Adrenal gland (tissue), 12 donors: ENCODE data around the gene NFIL3. TPM values are rescaled to one million over a fixed set of nuclear protein-coding genes. Genes with fewer than 3 reads are reported as not detected.

ENCODE experiments used
- DNase-seq, 7 donors: peaks; one replicate each; pipeline ENCODE4 v3.0.0-alpha.2; 2019 to 2020
- H3K27ac ChIP-seq, 5 donors: fragments of 200-600 bp; sonication (generic) in 4 of 5; 1 replicate in 3 of 5; 2 replicates in 2 of 5; pipeline versions ENCODE4 v1.5.1 to v1.8.0; 2016 to 2020; ENCODE audit warnings: mild to moderate bottlenecking in 1 of 5
- H3K27me3 ChIP-seq: fragments of 200-600 bp; 2 replicates; pipeline ENCODE4 v1.8.0; 2021
- H3K36me3 ChIP-seq, 2 donors: fragments of 200-600 bp; replicated peaks in 1 of 2; 1 replicate in 1 of 2; 2 replicates in 1 of 2; pipeline versions ENCODE4 v1.5.1 to v1.8.0; 2018 to 2022
- H3K4me1 ChIP-seq, 2 donors: fragments of 200-600 bp; replicated peaks in 1 of 2; 1 replicate in 1 of 2; 2 replicates in 1 of 2; pipeline versions ENCODE4 v1.5.1 to v1.8.0; 2018 to 2021
- H3K4me3 ChIP-seq, 4 donors: fragments of 200-600 bp; sonication (generic) in 3 of 4; one replicate each; pipeline ENCODE4 v1.5.1; 2016 to 2018
- H3K9me3 ChIP-seq, 3 donors: fragments of 200-600 bp; sonication (generic) in 1 of 3; replicated peaks in 1 of 3; 1 replicate in 2 of 3; 2 replicates in 1 of 3; pipeline versions ENCODE4 v1.5.1 to v1.8.0; 2016 to 2021
- POLR2A ChIP-seq, 2 donors: fragments of 450-650 bp; IDR thresholded peaks; one replicate each; pipeline ENCODE4 v1.6.1; 2017; ENCODE audit warnings: antibody characterized with exemption in 2 of 2, mild to moderate bottlenecking in 2 of 2, moderate library complexity in 1 of 2
- WGBS, 4 donors: extraction: QIAGEN DNeasy Blood & Tissue Kit in 2 of 4; methylation state at CpG; one replicate each; pipeline versions ENCODE4 v1.1.5 to v1.1.7; 2013 to 2017; 5-methylcytosine and 5-hydroxymethylcytosine counted together
- intact Hi-C, 2 donors: fragments of 100-400 bp; cut with DNase I; formaldehyde crosslinking; loops; one replicate each; pipeline versions ENCODE4 v1.14.1 to v1.15.0; 2022 to 2023
- polyA plus RNA-seq, 3 donors: library from polyadenylated mRNA; stranded (reverse); fragments of 200-250 nt in 2 of 3; fragments of 350-450 nt in 1 of 3; fragmentation: Illumina TruSeq in 1 of 3; extraction: RNeasy Lipid Tissue Mini Kit (QIAGEN cat#74804) in 1 of 3; gene quantifications; one replicate each; pipeline ENCODE4 v1.2.3, GENCODE V29; 2013 to 2014
- total RNA-seq, 9 donors: library from RNA; depleted of rRNA in 4 of 9; stranded (reverse); fragments of >200 nt in 4 of 9; fragments of 120-200 nt in 1 of 9; fragmentation: NEBNext Ultra II Directional in 1 of 9; extraction: Animal tissue kit (Norgen Biotek cat#: 25700) in 1 of 9; gene quantifications; one replicate each; pipeline versions ENCODE4 v1.1.0 to v1.2.4, GENCODE V29; 2013 to 2023
- TF ChIP-seq, protein P1 (sequence below), 6 experiments: fragments of 450-650 bp in 4 of 6; fragments of 200-600 bp in 2 of 6; sonication (generic) in 1 of 6; IDR thresholded peaks; 1 replicate in 5 of 6; 2 replicates in 1 of 6; pipeline versions ENCODE4 v1.5.1 to v1.8.0; 2016 to 2021; ENCODE audit warnings: antibody characterized with exemption in 6 of 6, mild to moderate bottlenecking in 2 of 6, moderate library complexity in 1 of 6
- donor health status: healthy with polysubstance abuse.
- donor health status: Bipolar disorder and iron deficiency.
- donor health status: DM: yes; HTN: yes; CAD: no.
- donor health status: DM: no; HTN: no; CAD: no.
- donor health status: DM: no; HTN: no; CAD: no.
- donor health status: DM: yes; HTN: yes; CAD: no.

Gene NFIL3
- total and polyA plus RNA-seq, 12 donors: 8.7 to 74.5 (median 27.3) TPM

DNA sequence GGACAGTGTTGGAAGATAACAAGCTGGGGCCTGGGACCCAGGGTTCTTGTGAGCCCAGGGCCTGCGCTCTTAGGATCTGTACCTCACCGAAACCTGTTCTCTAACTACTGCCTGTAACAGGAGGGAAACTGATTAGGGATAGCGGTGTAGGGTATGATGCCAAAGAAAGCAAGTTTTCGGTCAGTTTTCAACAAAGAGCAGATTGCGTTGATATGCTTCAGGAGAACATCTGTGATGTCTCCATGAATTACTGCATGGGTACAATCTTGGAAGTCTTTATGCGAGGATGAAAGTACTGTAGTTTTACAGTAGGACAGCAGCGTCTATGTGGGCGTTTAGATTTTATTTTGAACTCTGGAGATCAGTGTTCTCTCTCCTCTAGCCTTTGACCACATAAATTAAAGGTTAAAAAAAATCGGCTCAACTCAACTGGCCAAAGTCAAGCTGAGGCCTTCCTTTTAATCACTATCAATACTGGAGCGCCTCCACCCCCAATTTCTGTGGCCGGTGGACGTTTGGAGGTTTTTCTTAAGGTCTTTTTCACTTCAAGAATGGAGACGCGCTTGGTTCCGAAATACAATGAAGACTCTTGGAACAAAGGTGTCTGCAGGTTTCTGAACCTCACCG is 3.0 kb downstream of the NFIL3 start:
- Histone ChIP-seq H3K9me3 (no peaks in the 10 kb centered on the region), H3K4me3 (peak overlapping the region in 2 of 4 donors; percentile 41 to 84), H3K36me3 (no peaks in the 10 kb centered on the region), H3K27ac (peak overlapping the region; percentile 87 to 100 (median 90)), H3K4me1 (peaks cover 42 to 61% of the 10 kb centered on the region in 2 donors), H3K27me3 (no peaks in the 10 kb centered on the region)
- peak in 1 of 7 donors; percentile 21 for DNase-seq
- intact Hi-C loops: loop anchor here (5.0 to 10.0 kb wide), 3 partner anchors 56 to 236 kb away; partner anchors contain the start of gene AUH (in 1 of the 2)
- 55 to 63% (median 58%) methylated on average over 16 of the region's 16 CpGs for WGBS, 4 donors
- TF ChIP-seq POLR2A (IDR thresholded peaks at IDR 0.05): no peak
- TF ChIP-seq, protein P1, sequence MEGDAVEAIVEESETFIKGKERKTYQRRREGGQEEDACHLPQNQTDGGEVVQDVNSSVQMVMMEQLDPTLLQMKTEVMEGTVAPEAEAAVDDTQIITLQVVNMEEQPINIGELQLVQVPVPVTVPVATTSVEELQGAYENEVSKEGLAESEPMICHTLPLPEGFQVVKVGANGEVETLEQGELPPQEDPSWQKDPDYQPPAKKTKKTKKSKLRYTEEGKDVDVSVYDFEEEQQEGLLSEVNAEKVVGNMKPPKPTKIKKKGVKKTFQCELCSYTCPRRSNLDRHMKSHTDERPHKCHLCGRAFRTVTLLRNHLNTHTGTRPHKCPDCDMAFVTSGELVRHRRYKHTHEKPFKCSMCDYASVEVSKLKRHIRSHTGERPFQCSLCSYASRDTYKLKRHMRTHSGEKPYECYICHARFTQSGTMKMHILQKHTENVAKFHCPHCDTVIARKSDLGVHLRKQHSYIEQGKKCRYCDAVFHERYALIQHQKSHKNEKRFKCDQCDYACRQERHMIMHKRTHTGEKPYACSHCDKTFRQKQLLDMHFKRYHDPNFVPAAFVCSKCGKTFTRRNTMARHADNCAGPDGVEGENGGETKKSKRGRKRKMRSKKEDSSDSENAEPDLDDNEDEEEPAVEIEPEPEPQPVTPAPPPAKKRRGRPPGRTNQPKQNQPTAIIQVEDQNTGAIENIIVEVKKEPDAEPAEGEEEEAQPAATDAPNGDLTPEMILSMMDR (IDR thresholded peaks at IDR 0.05): no peak

DNA sequence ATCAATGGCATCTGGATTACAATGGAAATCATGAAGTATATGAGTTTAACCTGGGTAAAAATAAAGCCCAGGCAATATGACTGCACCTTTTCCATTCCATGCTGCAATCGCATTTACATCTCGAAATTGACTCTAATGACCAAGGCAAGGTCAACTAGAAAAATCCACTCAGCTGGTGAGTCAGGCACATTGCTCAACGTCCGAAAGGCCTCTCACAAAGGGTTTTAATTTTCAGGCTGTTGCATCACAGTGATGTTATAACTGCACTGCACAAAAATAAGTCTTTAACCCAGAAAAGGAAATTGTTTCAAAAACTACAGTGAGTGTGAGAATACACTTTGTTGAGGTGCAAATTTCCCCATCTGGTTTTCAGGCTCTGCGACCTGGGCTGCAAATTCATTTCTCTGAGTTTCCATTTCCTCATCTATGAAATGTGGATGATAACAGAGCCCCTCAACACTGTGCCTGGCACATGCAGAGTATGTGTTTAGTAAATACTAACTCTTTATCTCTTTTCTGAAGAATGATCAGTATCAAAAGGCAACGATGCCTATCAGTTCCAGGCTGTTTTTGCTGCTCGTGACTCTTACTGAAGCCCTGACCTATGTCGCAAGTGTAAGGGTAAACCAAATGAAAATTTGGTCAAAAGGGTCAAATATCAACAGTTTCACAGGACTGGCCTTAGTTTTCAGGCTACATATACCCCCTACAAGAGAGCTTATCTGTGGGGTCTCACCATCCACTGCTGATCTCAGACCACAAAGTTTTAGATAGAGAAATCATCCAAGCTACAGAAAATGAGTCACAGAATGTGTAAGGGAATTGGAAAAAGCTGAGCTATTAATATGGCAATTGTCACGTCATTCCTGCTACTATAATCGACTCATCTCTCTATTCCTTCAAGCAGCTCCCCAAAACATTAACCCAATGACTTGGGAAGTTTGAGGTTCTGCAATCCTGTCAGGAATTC is 4.1 kb downstream of the NFIL3 start:
- peak overlapping the region; percentile 54 to 100 (median 90) for H3K27ac ChIP-seq
- H3K27me3 ChIP-seq: no peaks in the 10 kb centered on the region
- peaks cover 34 to 51% of the 10 kb centered on the region in 2 donors for H3K4me1 ChIP-seq
- no peaks in the 10 kb centered on the region for H3K36me3 ChIP-seq
- peak; percentile 74 to 94 (median 89) for DNase-seq
- peak overlapping the region in 1 of 4 donors; percentile 17 for H3K4me3 ChIP-seq
- WGBS, 4 donors: 27 to 33% (median 31%) methylated on average over 10 of the region's 10 CpGs
- peak in 1 of 2 donors; percentile 40 for TF ChIP-seq POLR2A (IDR thresholded peaks at IDR 0.05)
- TF ChIP-seq, protein P1 (IDR thresholded peaks at IDR 0.05): no peak
- intact Hi-C loops: loop anchor here (5.0 to 10.0 kb wide), 3 partner anchors 55 to 235 kb away; partner anchors contain the start of gene AUH (in 1 of the 2)
- no peaks in the 10 kb centered on the region for H3K9me3 ChIP-seq

DNA sequence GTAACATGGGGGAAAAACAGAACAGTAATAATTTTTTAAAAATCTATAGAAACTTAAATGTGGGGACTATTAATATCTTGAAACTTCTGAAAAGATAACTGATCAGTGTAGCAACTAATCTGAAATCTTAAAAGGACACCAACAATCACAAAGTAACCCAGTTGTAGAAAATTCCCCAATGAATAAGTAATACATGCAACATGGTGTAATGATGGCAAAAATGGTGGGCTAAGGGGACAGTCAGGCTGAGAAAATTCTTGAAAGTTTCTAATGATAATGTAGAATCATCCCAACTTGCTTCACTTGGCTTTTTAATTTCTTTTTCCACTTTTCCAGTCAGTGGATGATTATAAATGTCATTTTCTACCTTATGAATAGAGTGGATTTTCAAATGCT is 5.4 kb downstream of the NFIL3 start:
- H3K4me3 ChIP-seq: no peak overlapping the region
- H3K9me3 ChIP-seq: no peaks in the 10 kb centered on the region
- no peak for TF ChIP-seq POLR2A (IDR thresholded peaks at IDR 0.05)
- TF ChIP-seq, protein P1 (IDR thresholded peaks at IDR 0.05): no peak
- intact Hi-C loops: no loop called here
- peak overlapping the region in 4 of 5 donors; percentile 13 to 97 (median 52) for H3K27ac ChIP-seq
- no peak for DNase-seq
- peaks cover 33 to 51% of the 10 kb centered on the region in 2 donors for H3K4me1 ChIP-seq
- no peaks in the 10 kb centered on the region for H3K27me3 ChIP-seq
- no peaks in the 10 kb centered on the region for H3K36me3 ChIP-seq

DNA sequence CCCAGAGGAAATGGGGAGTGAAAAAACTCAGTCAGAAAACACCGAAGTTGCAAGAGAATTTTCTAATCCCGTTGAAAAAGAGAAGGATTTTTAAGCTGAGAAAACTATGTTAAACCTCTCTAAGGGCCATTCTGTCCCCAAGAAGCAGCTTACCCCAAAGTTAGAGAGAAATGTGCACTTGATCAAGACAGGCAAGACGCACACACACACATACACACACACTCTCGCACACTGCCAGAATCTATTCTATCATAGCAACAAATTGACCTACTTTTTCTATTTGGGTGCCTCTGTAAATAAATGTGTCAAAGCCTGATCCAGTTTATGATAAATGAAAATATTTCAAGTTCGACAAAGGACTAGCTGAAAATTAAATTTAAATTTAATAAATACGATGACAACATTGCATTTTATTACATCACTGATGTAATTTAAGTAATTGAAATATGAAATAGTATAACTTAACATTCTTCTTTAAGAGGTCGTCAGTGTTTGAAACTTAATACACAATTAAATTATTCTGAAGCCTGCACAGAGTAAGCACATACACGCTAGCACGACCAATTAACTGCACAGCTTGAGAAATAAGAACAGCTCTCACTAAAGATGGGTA is 5.9 kb downstream of the NFIL3 start:
- peak overlapping the region in 1 of 5 donors; percentile 97 for H3K27ac ChIP-seq
- WGBS, 4 donors: 62 to 69% (median 66%) methylated on average over 9 of the region's 9 CpGs
- intact Hi-C loops: no loop called here
- H3K4me1 ChIP-seq: peaks cover 33 to 51% of the 10 kb centered on the region in 2 donors
- no peaks in the 10 kb centered on the region for H3K36me3 ChIP-seq
- TF ChIP-seq, protein P1 (IDR thresholded peaks at IDR 0.05): no peak
- TF ChIP-seq POLR2A (IDR thresholded peaks at IDR 0.05): no peak
- H3K4me3 ChIP-seq: no peak overlapping the region
- H3K9me3 ChIP-seq: no peaks in the 10 kb centered on the region
- peak in 3 of 7 donors; percentile 35 to 70 (median 50) for DNase-seq
- H3K27me3 ChIP-seq: no peaks in the 10 kb centered on the region
